Hepatocyte (in vitro differentiated cells): ENCODE results near the gene ZNF683. TPM values are rescaled to one million over a fixed set of nuclear protein-coding genes. Genes with fewer than 3 reads are reported as not detected.
"Not testable (repeated sequence)": the region's sequence is repeated elsewhere in the genome, so short reads cannot be mapped to it uniquely, and the experiment has no call there.

ENCODE experiments used
- DNase-seq: peaks from one replicate; pipeline ENCODE4 v3.0.0-alpha.2; 2016; ENCODE audit warnings: low spot score
- H2AFZ ChIP-seq: fragments of 200-600 bp; sonication (generic); 2 replicates; pipeline ENCODE4 v1.6.0; 2016; ENCODE audit warnings: antibody characterized with exemption, mild to moderate bottlenecking
- H3K27ac ChIP-seq: fragments of 200-600 bp; sonication (generic); 2 replicates; pipeline ENCODE4 v1.5.1; 2016; ENCODE audit warnings: mild to moderate bottlenecking
- H3K27me3 ChIP-seq: fragments of 200-600 bp; sonication (generic); 2 replicates; pipeline ENCODE4 v1.6.1; 2016
- H3K36me3 ChIP-seq: fragments of 200-600 bp; sonication (generic); replicated peaks from 2 replicates; pipeline ENCODE4 v1.5.1; 2016; ENCODE audit warnings: low read depth; ENCODE audit not compliant: insufficient read depth
- H3K4me1 ChIP-seq: fragments of 200-600 bp; sonication (generic); 2 replicates; pipeline ENCODE4 v1.5.1; 2016; ENCODE audit warnings: mild to moderate bottlenecking, moderate library complexity; ENCODE audit not compliant: insufficient read depth
- H3K4me2 ChIP-seq: fragments of 200-600 bp; sonication (generic); 2 replicates; pipeline ENCODE4 v1.6.0; 2016
- H3K4me3 ChIP-seq: fragments of 200-600 bp; sonication (generic); 2 replicates; pipeline ENCODE4 v1.5.1; 2016; ENCODE audit warnings: mild to moderate bottlenecking
- H3K79me2 ChIP-seq: fragments of 200-600 bp; sonication (generic); 2 replicates; pipeline ENCODE4 v1.6.0; 2017; ENCODE audit warnings: mild to moderate bottlenecking
- H3K9me2 ChIP-seq: fragments of 200-600 bp; sonication (generic); replicated peaks from 2 replicates; pipeline ENCODE4 v1.6.0; 2017; ENCODE audit warnings: mild to moderate bottlenecking; ENCODE audit not compliant: insufficient read depth
- H3K9me3 ChIP-seq: fragments of 200-600 bp; sonication (generic); 2 replicates; pipeline ENCODE4 v1.5.1; 2016; ENCODE audit warnings: low read depth, mild to moderate bottlenecking
- H4K20me1 ChIP-seq: fragments of 200-600 bp; sonication (generic); 2 replicates; pipeline ENCODE4 v1.6.0; 2016; ENCODE audit warnings: mild to moderate bottlenecking; ENCODE audit not compliant: insufficient read depth, poor library complexity, severe bottlenecking
- CTCF ChIP-seq: fragments of 200-600 bp; sonication (generic); IDR thresholded peaks from 2 replicates; pipeline ENCODE4 v1.5.1; 2016; ENCODE audit warnings: antibody characterized with exemption, mild to moderate bottlenecking; ENCODE audit not compliant: poor library complexity
- EZH2 ChIP-seq: fragments of 200-600 bp; sonication (generic); IDR thresholded peaks from 2 replicates; pipeline ENCODE4 v1.6.1; 2016; ENCODE audit warnings: antibody characterized with exemption, mild to moderate bottlenecking, borderline replicate concordance
- EZH2phosphoT487 ChIP-seq: fragments of 200-600 bp; sonication (generic); IDR thresholded peaks from one replicate; pipeline ENCODE4 v1.6.1; 2018; ENCODE audit warnings: antibody characterized with exemption, mild to moderate bottlenecking, low read depth, moderate library complexity; ENCODE audit not compliant: unreplicated experiment, severe bottlenecking
- WGBS: methylation state at CpG from one replicate; pipeline ENCODE4 v1.1.6; 2016; ENCODE audit warnings: low lambda C conversion rate; ENCODE audit errors: missing lambda C conversion rate; 5-methylcytosine and 5-hydroxymethylcytosine counted together
- polyA plus RNA-seq: library from polyadenylated mRNA; unstranded; fragments of >200 nt; fragmentation: Nextera tagmentation; extraction: Ambion mirVana; gene quantifications from 2 replicates; pipeline ENCODE4 v1.2.1, GENCODE V29; 2016
- total RNA-seq: library from RNA; depleted of rRNA; stranded (reverse); fragments of >200 nt; gene quantifications from 2 replicates; pipeline ENCODE4 v1.2.3, GENCODE V29; 2014

The ZNF683 gene
- total and polyA plus RNA-seq, 2 experiments from 2014 or later, result not detected

GRCh38 chr1:26337206-26337535, 35.4 kb downstream of the ZNF683 start:
- H3K9me2 ChIP-seq, result no peaks in the 10 kb centered on the region
- DNase-seq, result no peak
- H3K36me3 ChIP-seq, result no peaks in the 10 kb centered on the region
- TF ChIP-seq EZH2, result no peak
- TF ChIP-seq EZH2phosphoT487, result no peak
- TF ChIP-seq CTCF, result no peak
- H2AFZ ChIP-seq, result no peak overlapping the region
- H3K79me2 ChIP-seq, result no peaks in the 10 kb centered on the region
- H3K4me3 ChIP-seq, result no peak overlapping the region
- H3K4me1 ChIP-seq, result no peaks in the 10 kb centered on the region
- no peaks in the 10 kb centered on the region for H4K20me1 ChIP-seq
- H3K4me2 ChIP-seq, result no peak overlapping the region
- peak overlapping the region; percentile 83 for H3K27ac ChIP-seq
- 79% methylated on average over 7 of the region's 7 CpGs for WGBS
- no peaks in the 10 kb centered on the region for H3K27me3 ChIP-seq
- H3K9me3 ChIP-seq, result no peaks in the 10 kb centered on the region

- TF ChIP-seq CTCF, result no peak
- no peak for TF ChIP-seq EZH2phosphoT487
- TF ChIP-seq EZH2, result no peak
- Histone ChIP-seq H3K36me3 (no peaks in the 10 kb centered on the region), H3K79me2 (no peaks in the 10 kb centered on the region), H3K9me2 (no peaks in the 10 kb centered on the region), H3K9me3 (no peaks in the 10 kb centered on the region), H3K27ac (peak overlapping the region; percentile 83), H3K27me3 (no peaks in the 10 kb centered on the region), H3K4me2 (peak overlapping the region; percentile 90), H4K20me1 (no peaks in the 10 kb centered on the region), H3K4me1 (no peaks in the 10 kb centered on the region), H3K4me3 (peak overlapping the region; percentile 54), H2AFZ (peak overlapping the region; percentile 69)
- 18% methylated on average over 40 of the region's 52 CpGs for WGBS
- DNase-seq, result peak; percentile 95
Measured at GRCh38 chr1:26336477-26337205, 35.9 kb downstream of the ZNF683 start.

- Histone ChIP-seq H3K4me3 (peak overlapping the region; percentile 54), H3K9me3 (no peaks in the 10 kb centered on the region), H2AFZ (peak overlapping the region; percentile 69), H3K4me1 (no peaks in the 10 kb centered on the region), H3K9me2 (no peaks in the 10 kb centered on the region), H3K27me3 (no peaks in the 10 kb centered on the region), H3K79me2 (no peaks in the 10 kb centered on the region), H3K27ac (peak overlapping the region; percentile 64), H3K4me2 (peak overlapping the region; percentile 90), H4K20me1 (no peaks in the 10 kb centered on the region), H3K36me3 (no peaks in the 10 kb centered on the region)
- 5% methylated on average over 26 of the region's 41 CpGs for WGBS
- peak; percentile 42 for TF ChIP-seq EZH2
- no peak for TF ChIP-seq CTCF
- DNase-seq, result no peak
Measured at GRCh38 chr1:26335774-26336476, 36.6 kb downstream of the ZNF683 start.

- not testable (repeated sequence) for H3K4me1 ChIP-seq, DNase-seq, H3K27ac ChIP-seq, H3K4me3 ChIP-seq, H3K4me2 ChIP-seq, H3K79me2 ChIP-seq, H3K9me3 ChIP-seq, H3K27me3 ChIP-seq, H3K36me3 ChIP-seq, H4K20me1 ChIP-seq, H2AFZ ChIP-seq, H3K9me2 ChIP-seq
- 95% methylated on average over 7 of the region's 8 CpGs for WGBS
Measured at GRCh38 chr1:26333312-26333711, 39.2 kb downstream of the ZNF683 start.
